Measurements from ENCODE around the gene THSD4.

Gene THSD4

DNA sequence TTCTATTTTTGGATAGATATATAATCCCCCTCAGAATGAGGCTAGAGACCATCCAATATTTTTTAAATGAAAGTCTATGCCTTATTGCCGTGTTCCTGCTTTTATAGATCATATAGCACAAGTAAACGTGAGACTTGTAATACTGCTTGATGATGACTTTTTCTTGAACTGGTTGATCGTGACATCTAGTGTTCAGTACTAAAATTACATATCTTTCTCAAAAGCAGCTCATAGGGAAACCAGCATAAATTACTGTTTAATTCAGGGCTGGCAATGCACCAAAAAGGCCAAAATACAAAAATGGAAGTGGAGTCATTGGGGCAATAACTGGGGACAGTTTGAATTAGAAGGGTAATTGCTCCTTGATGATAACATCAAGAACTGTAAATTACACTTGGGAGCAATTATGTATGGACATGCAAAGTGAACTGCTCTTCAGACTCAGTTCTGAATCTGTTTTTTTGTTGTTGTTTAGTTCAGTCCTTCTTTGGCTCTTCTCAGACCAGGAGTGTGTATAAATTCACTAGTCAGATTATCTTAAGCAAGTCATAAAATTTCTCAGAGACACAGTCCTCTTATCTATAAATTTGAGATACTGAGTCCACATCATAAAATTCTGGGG is 325.3 kb downstream of the THSD4 start:
- no peak for DNase-seq

GRCh38 chr15:71443538-71443937 is 328.3 kb downstream of the THSD4 start:
- DNase-seq = peak; percentile 65

GRCh38 chr15:71444032-71444810 is 328.9 kb downstream of the THSD4 start:
- no peak for DNase-seq

GRCh38 chr15:71444866-71445590 is 329.8 kb downstream of the THSD4 start:
- DNase-seq = no peak

GRCh38 chr15:71447328-71448250 is 332.3 kb downstream of the THSD4 start:
- DNase-seq = no peak

- no peak for DNase-seq
These were observed 333.4 kb downstream of the THSD4 start for GRCh38 chr15:71448688-71449114.

DNA sequence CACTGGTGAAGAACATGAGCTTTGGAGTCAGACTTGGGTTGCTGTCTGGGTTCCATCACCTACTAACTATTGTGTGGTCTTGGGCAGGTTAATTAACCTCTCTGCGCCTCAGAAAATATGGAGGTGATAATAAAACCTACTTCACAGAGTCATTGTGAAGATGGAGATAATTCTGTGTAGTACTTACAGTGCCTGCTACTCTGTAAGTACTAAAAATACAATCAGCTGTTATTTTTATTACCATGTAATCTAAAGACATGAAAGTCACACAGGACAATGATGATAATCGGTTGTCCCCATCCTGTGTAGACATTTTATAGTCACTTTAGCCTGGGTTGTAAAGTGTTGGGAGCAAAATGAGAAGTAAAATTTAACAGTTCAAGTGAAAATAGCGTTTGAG is 334.1 kb downstream of the THSD4 start:
- DNase-seq = no peak

- DNase-seq = no peak
These were observed 334.7 kb downstream of the THSD4 start for GRCh38 chr15:71449956-71450355.

DNA sequence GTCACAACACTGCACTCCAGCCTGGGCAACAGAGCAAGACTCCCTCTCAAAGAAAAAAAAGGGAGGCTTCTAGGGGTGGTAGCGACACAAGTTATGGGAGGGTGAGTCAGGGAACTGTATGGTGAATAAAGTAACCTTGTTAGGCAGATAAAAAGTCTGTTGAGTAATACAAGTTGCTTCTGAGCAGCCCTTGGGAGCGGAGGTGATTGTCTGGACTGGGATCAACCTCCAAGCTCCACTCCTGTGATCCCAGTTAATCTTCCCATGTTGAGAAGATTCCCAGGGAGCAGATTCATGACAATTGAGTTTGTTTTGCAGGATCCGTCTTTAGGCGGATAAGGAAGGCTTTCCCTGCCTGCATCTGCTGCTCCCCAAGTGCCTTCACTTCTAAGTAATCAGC is 335.9 kb downstream of the THSD4 start:
- DNase-seq = no peak

DNA sequence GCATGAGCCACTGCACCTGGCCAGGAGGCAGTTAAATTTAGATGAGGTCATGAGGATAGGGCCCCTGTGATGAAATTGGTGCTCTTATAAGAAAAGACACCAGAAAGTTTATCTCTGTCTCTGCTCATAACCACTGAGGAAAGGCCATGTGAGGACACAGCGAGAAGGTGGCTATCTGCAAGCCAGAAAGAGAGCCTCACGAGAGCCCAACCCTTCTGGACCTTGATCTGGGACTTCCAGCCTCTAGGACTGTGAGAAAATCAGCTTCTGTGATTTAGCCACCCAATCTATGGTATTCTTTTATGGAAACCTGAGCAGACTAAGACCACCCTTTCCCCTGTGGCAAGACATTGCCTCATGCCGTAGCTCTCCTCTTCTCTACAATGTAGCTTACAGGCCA is 337.6 kb downstream of the THSD4 start:
- no peak for DNase-seq

GRCh38 chr15:71454462-71454996 is 339.3 kb downstream of the THSD4 start:
- no peak for DNase-seq

DNA sequence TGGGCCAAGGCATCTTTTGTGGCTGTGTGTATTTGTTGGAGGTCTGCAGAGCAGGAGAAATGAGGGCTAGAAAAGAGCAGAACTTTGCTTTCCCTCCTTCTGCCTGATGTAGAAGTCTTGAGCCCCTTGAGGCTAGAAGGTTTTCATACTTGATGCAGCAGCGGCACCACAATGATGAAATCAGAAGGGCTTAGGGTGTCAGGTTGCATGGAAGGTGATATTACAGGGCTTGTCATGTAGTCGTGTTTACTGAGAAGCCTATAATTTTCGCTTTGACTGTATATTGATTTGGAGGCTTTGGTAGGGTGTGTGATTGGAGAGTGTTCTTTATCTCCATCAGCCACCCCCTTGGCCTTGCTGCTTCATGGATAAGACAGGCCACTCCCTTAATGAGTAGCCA is 339.8 kb downstream of the THSD4 start:
- no peak for DNase-seq

GRCh38 chr15:71455878-71456277 is 340.6 kb downstream of the THSD4 start:
- no peak for DNase-seq

GRCh38 chr15:71456362-71456761 is 341.1 kb downstream of the THSD4 start:
- DNase-seq = no peak

- no peak for DNase-seq
These were observed 341.5 kb downstream of the THSD4 start for GRCh38 chr15:71456811-71457210.

GRCh38 chr15:71458089-71458660 is 342.9 kb downstream of the THSD4 start:
- DNase-seq = no peak

DNA sequence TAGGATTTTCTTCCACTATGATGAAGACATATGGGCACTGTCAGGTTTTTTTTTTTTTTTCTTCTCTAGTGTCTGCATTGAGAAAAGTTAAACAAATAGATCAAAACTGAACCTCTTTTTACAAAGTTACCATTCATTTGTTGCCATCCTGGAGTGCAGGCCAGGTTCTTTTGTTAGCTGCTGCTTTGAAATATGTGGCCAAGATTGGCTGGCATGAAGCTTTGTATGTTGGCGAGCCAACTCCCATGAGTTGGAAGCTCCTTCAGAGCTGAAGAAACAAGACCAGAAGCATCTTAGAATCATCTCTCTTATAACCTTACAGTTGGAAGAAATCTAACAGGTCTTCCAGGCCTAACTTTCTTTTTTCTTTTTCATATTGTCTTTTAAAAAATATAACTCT is 346.5 kb downstream of the THSD4 start:
- no peak for DNase-seq

GRCh38 chr15:71462638-71463037 is 347.4 kb downstream of the THSD4 start:
- no peak for DNase-seq

DNA sequence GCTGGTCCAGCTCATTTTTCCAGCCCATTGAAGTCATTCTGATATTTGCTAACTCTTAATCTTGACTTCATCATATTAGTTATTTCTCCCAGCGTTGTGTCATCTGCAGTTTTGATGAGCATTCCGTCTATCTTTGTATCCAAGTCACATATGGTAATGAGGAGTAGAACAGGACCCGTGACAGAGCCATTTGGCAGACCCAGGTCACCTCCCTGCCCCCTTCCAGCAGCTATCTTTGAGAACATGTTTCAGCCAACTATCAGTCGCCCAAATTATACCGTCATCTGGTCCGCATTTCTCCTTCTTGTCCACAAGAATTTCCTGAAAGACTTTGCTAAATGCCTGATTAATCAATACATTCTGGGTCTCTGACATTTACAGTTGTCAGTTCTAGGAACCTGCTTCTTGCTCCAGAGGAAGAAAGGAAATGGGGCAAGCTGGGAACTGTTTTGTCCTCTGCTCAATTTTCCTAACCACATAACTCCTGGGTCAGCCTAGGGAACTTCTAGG is 347.9 kb downstream of the THSD4 start:
- DNase-seq = no peak

DNA sequence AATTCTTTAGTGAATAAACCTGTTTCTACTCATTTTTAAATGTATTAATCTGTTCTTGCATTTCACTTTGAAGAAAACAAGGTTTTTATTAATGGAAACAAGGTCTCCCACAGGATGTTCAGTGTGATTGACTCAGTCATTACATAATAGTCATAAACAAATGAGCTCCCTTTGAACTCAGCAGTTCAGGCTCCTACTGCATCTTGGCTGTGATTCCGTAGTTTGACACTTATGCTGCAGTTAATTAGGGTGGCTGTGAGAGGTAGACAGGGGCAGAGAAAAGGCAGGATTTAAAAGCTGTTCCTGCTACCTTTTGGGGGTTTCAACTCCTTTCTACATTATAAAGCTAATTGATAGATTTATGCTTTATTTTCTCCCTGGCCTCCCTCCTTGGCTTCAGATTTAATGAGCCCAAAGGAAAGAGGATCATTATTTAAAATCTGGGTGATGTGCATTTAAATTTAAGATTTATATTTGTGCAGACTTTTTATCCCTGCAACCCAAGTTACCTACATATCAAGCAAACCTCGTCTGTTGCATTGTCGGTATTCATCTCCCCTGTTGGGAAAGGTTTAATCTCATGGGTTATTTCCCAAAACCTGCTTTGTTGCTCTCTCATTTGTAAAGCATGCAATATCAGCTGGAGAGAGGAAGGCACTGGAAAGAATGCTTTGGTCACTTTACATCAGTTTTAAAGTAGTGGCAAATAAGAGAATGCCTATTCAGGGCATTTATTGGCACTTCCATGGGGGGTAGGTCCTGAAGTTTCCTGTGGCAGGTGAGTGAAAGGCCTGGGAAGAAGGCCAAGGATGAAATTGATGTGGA is 350.1 kb downstream of the THSD4 start:
- DNase-seq = no peak

- no peak for DNase-seq
These were observed 353.4 kb downstream of the THSD4 start for GRCh38 chr15:71468715-71469114.
